K562 (cell line): ENCODE data around the gene CALM3. TPM values are rescaled to one million over a fixed set of nuclear protein-coding genes. Genes with fewer than 3 reads are reported as not detected.

Experiments
- ATAC-seq: fragments of 200-7000 bp; cut with Tn5 transposase; 3 replicates; pipeline ENCODE4 v1.9.1; 2020; ENCODE audit warnings: moderate library complexity
- BruUV-seq: library from RNA; stranded (reverse); fragments of 400-500 nt; replicated peaks from 2 replicates; lab custom pipeline; 2021; lab: Mats Ljungman, UMichigan
- CTCF ChIA-PET: fragments of 300-600 bp; formaldehyde crosslinking; extraction: SDS; loops from one replicate; lab custom pipeline; 2021; ENCODE audit warnings: low intra/inter-chr PET ratio; lab: Yijun Ruan, JAX
- POLR2A ChIA-PET: fragments of 300-600, 350-650 bp; sonication (Branson Sonifier 250); formaldehyde crosslinking; extraction: SDS; loops from one replicate; lab custom pipeline; 2021; ENCODE audit warnings: antibody characterized with exemption, inconsistent platforms; lab: Yijun Ruan, JAX
- DNase-seq, 4 experiments: peaks; one replicate each; pipeline versions ENCODE4 v3.0.0 to v3.0.0-alpha.2; 2011 to 2018; ENCODE audit warnings: low spot score in 3 of 4, mixed read lengths in 3 of 4; ENCODE audit errors: extremely low read depth in 1 of 4
- FAIRE-seq: peaks from 2 replicates; lab custom pipeline; 2011; peaks lifted over from hg19 to GRCh38; lab: Jason Lieb, UNC
- H2AFZ ChIP-seq: 2 replicates; pipeline ENCODE4 v1.6.0; 2011; ENCODE audit warnings: low read depth, low read length, control low read depth, inconsistent platforms
- H3K27ac ChIP-seq: fragments of 200-600 bp; 3 replicates; pipeline ENCODE4 v1.8.0; 2011; ENCODE audit warnings: low read depth, mild to moderate bottlenecking, control low read depth, inconsistent platforms, low read length, moderate library complexity, mixed read lengths; ENCODE audit errors: extremely low read depth
- H3K27me3 ChIP-seq, 2 experiments: fragments of 300-600 bp in 1 of 2; 2 replicates in 1 of 2; 3 replicates in 1 of 2; pipeline versions ENCODE4 v1.6.0 to v1.8.0; 2011; ENCODE audit warnings: inconsistent platforms in 2 of 2, low read length in 2 of 2, mild to moderate bottlenecking in 1 of 2, mixed read lengths in 1 of 2, moderate library complexity in 1 of 2; ENCODE audit not compliant: control insufficient read depth in 2 of 2, insufficient read depth in 2 of 2
- H3K36me3 ChIP-seq: fragments of 300-600 bp; 3 replicates; pipeline ENCODE4 v1.8.0; 2011; ENCODE audit warnings: mild to moderate bottlenecking, low read length, inconsistent platforms; ENCODE audit not compliant: control insufficient read depth, insufficient read depth
- H3K4me1 ChIP-seq, 2 experiments: fragments of 200-600 bp in 1 of 2; replicated peaks in 1 of 2; 2 replicates in 1 of 2; 3 replicates in 1 of 2; pipeline versions ENCODE4 v1.5.1 to v1.8.0; 2011; ENCODE audit warnings: inconsistent platforms in 2 of 2, low read length in 2 of 2, mild to moderate bottlenecking in 1 of 2, mixed read lengths in 1 of 2, moderate library complexity in 1 of 2; ENCODE audit not compliant: control insufficient read depth in 2 of 2, insufficient read depth in 2 of 2
- H3K4me2 ChIP-seq: 2 replicates; pipeline ENCODE4 v1.6.1; 2011; ENCODE audit warnings: low read length, control low read depth, inconsistent platforms, mixed read lengths; ENCODE audit not compliant: insufficient read depth
- H3K4me3 ChIP-seq: fragments of 200-600 bp; sonication (generic), shearing (Covaris generic); 2 replicates; pipeline ENCODE4 v1.5.1; 2016; ENCODE audit warnings: control low read depth, inconsistent platforms
- H3K79me2 ChIP-seq: fragments of 200-600 bp; 3 replicates; pipeline ENCODE4 v1.8.0; 2011; ENCODE audit warnings: low read length, inconsistent platforms; ENCODE audit not compliant: control insufficient read depth, insufficient read depth
- H3K9ac ChIP-seq, 2 experiments: 2 replicates each; pipeline versions ENCODE4 v1.6.0 to v1.6.1; 2011; ENCODE audit warnings: low read depth in 2 of 2, low read length in 2 of 2, control low read depth in 1 of 2, inconsistent platforms in 1 of 2, mild to moderate bottlenecking in 1 of 2, mixed read lengths in 1 of 2; ENCODE audit not compliant: insufficient read depth in 1 of 2
- H3K9me1 ChIP-seq: one replicate; pipeline ENCODE4 v1.6.0; 2011; ENCODE audit warnings: inconsistent platforms, mild to moderate bottlenecking, low read length, moderate library complexity; ENCODE audit not compliant: control insufficient read depth, insufficient read depth
- H3K9me3 ChIP-seq: replicated peaks from 2 replicates; pipeline ENCODE4 v1.5.1; 2011; ENCODE audit warnings: low read depth, low read length, inconsistent platforms; ENCODE audit not compliant: control insufficient read depth, insufficient read depth
- H4K20me1 ChIP-seq: replicated peaks from 2 replicates; pipeline ENCODE4 v1.6.1; 2011; ENCODE audit warnings: low read length, inconsistent platforms, mixed read lengths; ENCODE audit not compliant: control insufficient read depth, insufficient read depth
- CHD1 ChIP-seq: fragments of 200-600 bp; sonication (generic); IDR thresholded peaks from one replicate; pipeline ENCODE4 v1.6.1; 2012; ENCODE audit warnings: mild to moderate bottlenecking, moderate library complexity, low read length, inconsistent platforms
- ELF2 ChIP-seq: fragments of 250-450 bp; sonication (Bioruptor Pico); IDR thresholded peaks from 2 replicates; pipeline ENCODE4 v1.5.0; 2021; ENCODE audit warnings: mild to moderate bottlenecking
- HDAC3 ChIP-seq: fragments of 450-650 bp; IDR thresholded peaks from 2 replicates; pipeline ENCODE4 v1.6.1; 2018; ENCODE audit warnings: borderline replicate concordance, mild to moderate bottlenecking, moderate library complexity; ENCODE audit not compliant: partially characterized antibody
- RBFOX2 ChIP-seq: fragments of 200-400 bp; formaldehyde crosslinking; IDR thresholded peaks from 2 replicates; pipeline ENCODE4 v1.6.1; 2017; ENCODE audit warnings: low read depth, mild to moderate bottlenecking, low read length, moderate library complexity
- RFX5 ChIP-seq: IDR thresholded peaks from 2 replicates; pipeline ENCODE4 v1.6.1; 2011; ENCODE audit warnings: low read depth, mild to moderate bottlenecking, improper control_type of control experiment, low read length
- SIX5 ChIP-seq, 2 experiments: IDR thresholded peaks; 2 replicates each; pipeline ENCODE4 v1.6.1; 2011; ENCODE audit warnings: low read length in 2 of 2, borderline replicate concordance in 1 of 2, low read depth in 1 of 2, mild to moderate bottlenecking in 1 of 2, moderate library complexity in 1 of 2; ENCODE audit not compliant: insufficient read depth in 1 of 2
- ZNF384 ChIP-seq: IDR thresholded peaks from 2 replicates; pipeline ENCODE4 v1.6.1; 2012; ENCODE audit warnings: low read depth, low read length, improper control_type of control experiment
- WGBS: fragments of 100-300 bp; shearing (Covaris generic); methylation state at CpG from one replicate; pipeline ENCODE4 v1.1.6; 2016; ENCODE audit warnings: low coverage, mixed read lengths; ENCODE audit not compliant: insufficient coverage; ENCODE audit errors: missing lambda C conversion rate; 5-methylcytosine and 5-hydroxymethylcytosine counted together
- in situ Hi-C: fragments of 300-500 bp; cut with MboI; formaldehyde crosslinking; loops from 4 replicates; pipeline ENCODE4 v1.15.0; 2018; ENCODE audit warnings: inconsistent platforms, mixed read lengths
- intact Hi-C: fragments of 100-400 bp; cut with micrococcal nuclease; formaldehyde crosslinking; loops from 2 replicates; pipeline ENCODE4 v1.14.2; 2022
- polyA plus RNA-seq, 8 experiments: library from polyadenylated mRNA; depleted of rRNA in 4 of 8; stranded (reverse) in 5 of 8; unstranded in 3 of 8; fragments of >200 nt; fragmentation: Nextera tagmentation in 2 of 8; fragmentation: Illumina TruSeq in 1 of 8; extraction: Ambion mirVana in 2 of 8; extraction: Trizol in 1 of 8; gene quantifications; 2 replicates each; pipeline versions ENCODE4 v1.2.1 to v1.2.3, GENCODE V29; 2011 to 2014; ENCODE audit warnings: inconsistent platforms in 1 of 8, missing spikeins in 1 of 8
- total RNA-seq, 7 experiments: library from RNA; depleted of rRNA in 6 of 7; stranded (reverse); fragments of >200 nt in 6 of 7; fragmentation: Illumina TruSeq in 2 of 7; extraction: Trizol in 2 of 7; gene quantifications; 2 replicates each; pipeline versions ENCODE4 v1.2.1 to v1.2.3, GENCODE V29; 2011 to 2021; ENCODE audit warnings: low replicate concordance in 1 of 7
- TF ChIP-seq, protein P1 (sequence below): sonication (generic); formaldehyde crosslinking; IDR thresholded peaks from 2 replicates; pipeline ENCODE4 v1.8.0; 2022; ENCODE audit warnings: mild to moderate bottlenecking, missing genetic modification reagents
- TF ChIP-seq, protein P2 (sequence below): sonication (generic); formaldehyde crosslinking; IDR thresholded peaks from 2 replicates; pipeline ENCODE4 v1.8.0; 2022; ENCODE audit warnings: missing genetic modification reagents, mild to moderate bottlenecking, moderate library complexity, borderline replicate concordance
- TF ChIP-seq, protein P3 (sequence below): sonication (generic); formaldehyde crosslinking; IDR thresholded peaks from 2 replicates; pipeline ENCODE4 v1.8.0; 2022; ENCODE audit warnings: mild to moderate bottlenecking, missing genetic modification reagents
- TF ChIP-seq, protein P4 (sequence below): sonication (generic); IDR thresholded peaks from 2 replicates; pipeline ENCODE4 v1.6.1; 2016

Gene CALM3
- total and polyA plus RNA-seq, 9 of the 15 experiments (the other 6 are each of a cell fraction or from before 2014, with no cell fraction given), result 34.6 to 350 (median 156) TPM

GRCh38 chr19:46602392-46603194 is 1.5 kb downstream of the CALM3 start (continued):
- TF ChIP-seq, protein P1, sequence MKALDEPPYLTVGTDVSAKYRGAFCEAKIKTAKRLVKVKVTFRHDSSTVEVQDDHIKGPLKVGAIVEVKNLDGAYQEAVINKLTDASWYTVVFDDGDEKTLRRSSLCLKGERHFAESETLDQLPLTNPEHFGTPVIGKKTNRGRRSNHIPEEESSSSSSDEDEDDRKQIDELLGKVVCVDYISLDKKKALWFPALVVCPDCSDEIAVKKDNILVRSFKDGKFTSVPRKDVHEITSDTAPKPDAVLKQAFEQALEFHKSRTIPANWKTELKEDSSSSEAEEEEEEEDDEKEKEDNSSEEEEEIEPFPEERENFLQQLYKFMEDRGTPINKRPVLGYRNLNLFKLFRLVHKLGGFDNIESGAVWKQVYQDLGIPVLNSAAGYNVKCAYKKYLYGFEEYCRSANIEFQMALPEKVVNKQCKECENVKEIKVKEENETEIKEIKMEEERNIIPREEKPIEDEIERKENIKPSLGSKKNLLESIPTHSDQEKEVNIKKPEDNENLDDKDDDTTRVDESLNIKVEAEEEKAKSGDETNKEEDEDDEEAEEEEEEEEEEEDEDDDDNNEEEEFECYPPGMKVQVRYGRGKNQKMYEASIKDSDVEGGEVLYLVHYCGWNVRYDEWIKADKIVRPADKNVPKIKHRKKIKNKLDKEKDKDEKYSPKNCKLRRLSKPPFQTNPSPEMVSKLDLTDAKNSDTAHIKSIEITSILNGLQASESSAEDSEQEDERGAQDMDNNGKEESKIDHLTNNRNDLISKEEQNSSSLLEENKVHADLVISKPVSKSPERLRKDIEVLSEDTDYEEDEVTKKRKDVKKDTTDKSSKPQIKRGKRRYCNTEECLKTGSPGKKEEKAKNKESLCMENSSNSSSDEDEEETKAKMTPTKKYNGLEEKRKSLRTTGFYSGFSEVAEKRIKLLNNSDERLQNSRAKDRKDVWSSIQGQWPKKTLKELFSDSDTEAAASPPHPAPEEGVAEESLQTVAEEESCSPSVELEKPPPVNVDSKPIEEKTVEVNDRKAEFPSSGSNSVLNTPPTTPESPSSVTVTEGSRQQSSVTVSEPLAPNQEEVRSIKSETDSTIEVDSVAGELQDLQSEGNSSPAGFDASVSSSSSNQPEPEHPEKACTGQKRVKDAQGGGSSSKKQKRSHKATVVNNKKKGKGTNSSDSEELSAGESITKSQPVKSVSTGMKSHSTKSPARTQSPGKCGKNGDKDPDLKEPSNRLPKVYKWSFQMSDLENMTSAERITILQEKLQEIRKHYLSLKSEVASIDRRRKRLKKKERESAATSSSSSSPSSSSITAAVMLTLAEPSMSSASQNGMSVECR (CRISPR knock-in tag), result 0 out of 2 replicates have a peak, but pooled peaks have one; percentile 25
- TF ChIP-seq CHD1, result peak; percentile 77
- TF ChIP-seq RBFOX2, result peak; percentile 65
- TF ChIP-seq, all 486 proteins: peak for 8

DNA sequence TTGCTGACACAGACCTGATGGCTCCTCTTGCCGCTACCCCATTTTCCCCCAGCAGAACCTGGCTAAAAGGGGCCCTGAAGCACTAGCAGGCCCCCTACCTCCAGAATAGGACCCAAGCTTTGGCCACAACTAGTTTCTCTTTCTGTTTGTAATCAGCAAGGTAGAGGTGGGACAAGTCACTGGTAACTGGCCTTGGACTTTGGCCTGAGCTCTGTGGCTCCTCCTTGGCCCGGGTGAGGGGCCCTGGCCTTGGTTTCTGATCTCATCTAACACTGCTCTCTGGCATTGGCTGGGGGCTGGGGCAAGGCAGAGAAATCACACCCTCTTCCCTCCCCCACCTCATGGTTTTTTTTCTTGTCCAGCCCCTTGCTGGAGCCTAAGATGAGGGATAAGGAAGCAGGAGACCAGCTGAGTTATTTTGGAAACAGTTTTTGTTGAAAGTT is 2.1 kb downstream of the CALM3 start:
- Histone ChIP-seq H3K9ac (peak overlapping the region; percentile 99 to 100), H3K27ac (peak overlapping the region; percentile 64; the same call in 2 of the 3 replicates), H3K4me1 (peaks cover 15 to 46% of the 10 kb centered on the region in 2 experiments; a peak in 4 of 5 replicates), H3K79me2 (peaks cover 49% of the 10 kb centered on the region), H3K27me3 (no peaks in the 10 kb centered on the region), H3K9me1 (no peaks in the 10 kb centered on the region), H3K4me2 (peak overlapping the region; percentile 76), H3K9me3 (peaks cover 11% of the 10 kb centered on the region), H3K36me3 (peaks cover 54% of the 10 kb centered on the region; the same call in 2 of the 3 replicates), H4K20me1 (peaks cover 30% of the 10 kb centered on the region), H2AFZ (no peak overlapping the region), H3K4me3 (peak overlapping the region; percentile 79)
- intact Hi-C loops (no loop called here), in situ Hi-C loops (no loop called here)
- peak; percentile 25 for ATAC-seq
- DNase-seq, result peak; percentile 55 to 63 (median 56)
- WGBS, result 11% methylated on average over 2 of the region's 2 CpGs
- BruUV-seq, result no TSS peak
- ChIA-PET POLR2A (interaction anchor here (0.8 to 3.6 kb wide), 6 partner anchors 9 to 59 kb away, joined by 3 to 30 read pairs (median 4); no protein-coding TSS in a partner anchor), CTCF (no interaction called here)
- FAIRE-seq, result peak; percentile 75
- TF ChIP-seq, protein P2, sequence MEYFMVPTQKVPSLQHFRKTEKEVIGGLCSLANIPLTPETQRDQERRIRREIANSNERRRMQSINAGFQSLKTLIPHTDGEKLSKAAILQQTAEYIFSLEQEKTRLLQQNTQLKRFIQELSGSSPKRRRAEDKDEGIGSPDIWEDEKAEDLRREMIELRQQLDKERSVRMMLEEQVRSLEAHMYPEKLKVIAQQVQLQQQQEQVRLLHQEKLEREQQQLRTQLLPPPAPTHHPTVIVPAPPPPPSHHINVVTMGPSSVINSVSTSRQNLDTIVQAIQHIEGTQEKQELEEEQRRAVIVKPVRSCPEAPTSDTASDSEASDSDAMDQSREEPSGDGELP, result 0 out of 2 replicates have a peak, but pooled peaks have one; percentile 13
- TF ChIP-seq SIX5 (IDR thresholded peaks at IDR 0.05; ENCODE audit: borderline replicate concordance in 1 of 2, insufficient read depth in 1 of 2, low read depth in 1 of 2, low read length in 2 of 2) (no peak), RFX5 (no peak), ZNF384 (peak; percentile 79), HDAC3 (no peak), ELF2 (CRISPR knock-in tag) (no peak)
- TF ChIP-seq, protein P3, sequence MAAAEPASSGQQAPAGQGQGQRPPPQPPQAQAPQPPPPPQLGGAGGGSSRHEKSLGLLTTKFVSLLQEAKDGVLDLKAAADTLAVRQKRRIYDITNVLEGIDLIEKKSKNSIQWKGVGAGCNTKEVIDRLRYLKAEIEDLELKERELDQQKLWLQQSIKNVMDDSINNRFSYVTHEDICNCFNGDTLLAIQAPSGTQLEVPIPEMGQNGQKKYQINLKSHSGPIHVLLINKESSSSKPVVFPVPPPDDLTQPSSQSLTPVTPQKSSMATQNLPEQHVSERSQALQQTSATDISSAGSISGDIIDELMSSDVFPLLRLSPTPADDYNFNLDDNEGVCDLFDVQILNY (CRISPR knock-in tag), result no peak
- TF ChIP-seq, protein P4, sequence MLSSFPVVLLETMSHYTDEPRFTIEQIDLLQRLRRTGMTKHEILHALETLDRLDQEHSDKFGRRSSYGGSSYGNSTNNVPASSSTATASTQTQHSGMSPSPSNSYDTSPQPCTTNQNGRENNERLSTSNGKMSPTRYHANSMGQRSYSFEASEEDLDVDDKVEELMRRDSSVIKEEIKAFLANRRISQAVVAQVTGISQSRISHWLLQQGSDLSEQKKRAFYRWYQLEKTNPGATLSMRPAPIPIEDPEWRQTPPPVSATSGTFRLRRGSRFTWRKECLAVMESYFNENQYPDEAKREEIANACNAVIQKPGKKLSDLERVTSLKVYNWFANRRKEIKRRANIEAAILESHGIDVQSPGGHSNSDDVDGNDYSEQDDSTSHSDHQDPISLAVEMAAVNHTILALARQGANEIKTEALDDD, result peak; percentile 41; the same call in 1 of the 2 replicates
